ENCODE results near the gene RFX7. TPM values are rescaled to one million over a fixed set of nuclear protein-coding genes. Genes with fewer than 3 reads are reported as not detected.

The RFX7 gene
- polyA plus RNA-seq, 4 donors, result 19.2 to 23.0 (median 22.5) TPM

DNA sequence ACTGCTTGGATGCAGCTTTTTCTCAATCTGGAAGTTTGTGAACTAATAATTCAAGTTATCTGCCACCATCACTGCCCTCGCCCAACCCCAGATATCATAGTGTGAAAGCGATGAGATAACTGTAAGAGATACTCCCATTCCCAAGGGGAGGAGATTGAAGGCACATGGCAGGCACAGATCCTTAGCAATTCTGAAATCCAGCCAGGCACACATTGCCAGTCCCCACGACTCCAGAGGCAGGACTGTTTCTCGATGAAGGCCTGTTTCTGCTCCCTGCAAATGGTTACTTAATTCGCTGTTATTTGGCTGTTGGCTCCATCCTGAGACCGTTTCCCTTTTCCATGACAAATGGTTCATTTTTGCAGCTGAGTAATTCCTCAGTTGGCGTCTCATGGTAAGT lies 187.1 kb downstream of the RFX7 start:
- no peak for DNase-seq (ENCODE audit: low read depth in 4 of 4, low spot score in 2 of 4)

DNA sequence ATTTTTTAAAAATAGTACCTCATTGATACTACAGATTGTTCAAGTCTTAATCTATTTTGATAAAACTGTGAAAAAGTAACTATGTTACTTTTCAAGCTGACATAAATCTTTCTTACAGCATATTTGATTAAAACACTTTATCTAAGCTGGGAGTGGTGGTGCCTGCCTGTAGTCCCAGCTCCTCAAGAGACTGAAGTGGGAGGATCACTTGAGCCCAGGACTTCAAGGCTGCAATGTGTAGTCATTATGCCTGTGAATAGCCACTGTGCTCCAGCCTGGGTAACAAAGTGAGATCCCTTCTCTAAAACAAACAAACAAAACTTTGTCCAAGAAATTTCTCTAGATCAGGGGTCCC lies 190.7 kb downstream of the RFX7 start:
- no peak for DNase-seq (ENCODE audit: low read depth in 4 of 4, low spot score in 2 of 4)

DNA sequence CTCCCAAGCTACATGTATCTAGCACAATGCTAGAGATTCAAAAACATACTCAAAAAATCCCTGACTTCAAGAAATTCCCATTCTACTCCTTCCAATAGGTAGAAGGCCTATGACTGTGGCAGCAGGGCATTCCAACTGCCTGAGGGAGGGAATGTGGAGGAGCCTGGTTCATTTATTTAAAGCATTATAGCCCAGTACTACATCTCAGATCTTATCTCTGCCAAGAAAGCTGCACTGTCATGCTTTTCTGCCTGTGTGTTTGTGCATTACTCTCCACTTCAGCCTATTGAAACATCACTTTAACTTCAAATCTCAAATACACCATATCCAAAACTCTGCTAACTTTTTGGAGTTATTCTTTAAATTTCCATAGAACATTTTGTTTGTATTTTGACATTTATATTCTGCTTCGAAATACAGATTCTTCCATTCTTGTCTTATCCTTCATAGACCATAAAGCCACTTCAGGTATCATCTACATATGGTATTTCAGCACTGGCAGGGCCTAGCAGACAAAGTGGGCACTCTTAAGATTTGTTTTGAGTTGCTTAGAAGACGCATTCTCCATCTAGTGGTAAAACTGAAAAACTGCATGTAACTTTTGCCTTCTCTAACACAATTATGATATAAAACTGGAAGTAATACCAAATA lies 191.2 kb downstream of the RFX7 start:
- DNase-seq (ENCODE audit: low read depth in 4 of 4, low spot score in 2 of 4), result no peak

DNA sequence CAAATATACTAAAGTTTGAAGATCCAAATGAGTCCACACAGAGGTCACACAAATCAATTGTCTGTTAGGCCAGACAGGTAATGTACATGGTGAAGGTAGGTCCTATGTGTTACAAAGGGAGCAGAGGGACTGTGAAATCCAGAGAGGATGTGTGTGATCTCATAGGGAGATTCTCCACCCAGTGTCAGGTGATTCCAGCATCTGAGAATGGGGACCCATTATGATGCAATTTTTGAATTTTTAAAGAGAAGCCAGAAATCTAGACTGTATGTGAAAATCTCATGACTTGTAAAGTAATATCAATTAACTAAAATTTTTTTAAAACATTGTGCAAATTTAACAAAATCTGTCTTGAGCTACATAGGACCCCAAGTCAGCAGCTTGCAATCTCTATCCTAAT lies 192.0 kb downstream of the RFX7 start:
- DNase-seq (ENCODE audit: low read depth in 4 of 4, low spot score in 2 of 4), result no peak

DNA sequence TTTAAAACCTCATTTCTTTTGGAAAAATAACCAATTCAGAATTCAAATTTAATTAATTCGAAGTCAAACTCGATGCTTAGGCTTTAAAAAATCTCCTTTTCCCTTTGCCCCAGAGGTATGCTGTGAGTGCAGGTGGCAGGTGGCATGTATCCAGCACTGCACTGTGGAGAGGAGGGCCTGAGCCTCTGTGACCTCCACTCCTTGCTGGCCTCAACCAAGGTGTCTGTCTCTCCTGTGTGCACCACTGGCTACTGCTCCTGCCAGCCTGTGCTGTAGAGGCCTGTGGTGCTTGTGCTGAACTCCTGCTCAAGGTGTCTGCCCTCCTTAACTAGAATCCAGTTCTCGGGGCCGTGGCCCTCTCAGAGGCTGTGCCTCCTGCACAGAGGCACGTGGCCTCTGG lies 194.1 kb downstream of the RFX7 start:
- DNase-seq (ENCODE audit: low read depth in 4 of 4, low spot score in 2 of 4), result no peak

DNA sequence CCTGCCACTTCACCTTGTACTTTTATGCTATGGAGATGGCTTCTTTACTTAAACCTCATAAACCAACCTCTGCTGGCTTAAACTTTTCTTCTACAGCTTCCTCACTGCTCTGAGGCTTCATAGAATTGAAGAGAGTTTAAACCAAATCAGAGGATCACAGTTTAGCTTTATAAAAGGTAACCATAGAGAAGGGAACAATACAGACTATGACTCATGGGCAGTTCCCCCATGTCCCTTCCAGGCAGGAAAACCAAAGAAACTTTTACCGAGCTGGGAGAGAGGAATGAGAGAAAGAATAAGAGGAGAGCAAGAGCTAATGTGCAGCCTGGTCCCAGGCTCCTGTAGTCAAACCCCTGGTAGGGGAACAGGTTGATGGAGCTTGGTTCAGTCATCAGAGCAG lies 196.3 kb downstream of the RFX7 start:
- no peak for DNase-seq (ENCODE audit: low read depth in 4 of 4, low spot score in 2 of 4)

DNA sequence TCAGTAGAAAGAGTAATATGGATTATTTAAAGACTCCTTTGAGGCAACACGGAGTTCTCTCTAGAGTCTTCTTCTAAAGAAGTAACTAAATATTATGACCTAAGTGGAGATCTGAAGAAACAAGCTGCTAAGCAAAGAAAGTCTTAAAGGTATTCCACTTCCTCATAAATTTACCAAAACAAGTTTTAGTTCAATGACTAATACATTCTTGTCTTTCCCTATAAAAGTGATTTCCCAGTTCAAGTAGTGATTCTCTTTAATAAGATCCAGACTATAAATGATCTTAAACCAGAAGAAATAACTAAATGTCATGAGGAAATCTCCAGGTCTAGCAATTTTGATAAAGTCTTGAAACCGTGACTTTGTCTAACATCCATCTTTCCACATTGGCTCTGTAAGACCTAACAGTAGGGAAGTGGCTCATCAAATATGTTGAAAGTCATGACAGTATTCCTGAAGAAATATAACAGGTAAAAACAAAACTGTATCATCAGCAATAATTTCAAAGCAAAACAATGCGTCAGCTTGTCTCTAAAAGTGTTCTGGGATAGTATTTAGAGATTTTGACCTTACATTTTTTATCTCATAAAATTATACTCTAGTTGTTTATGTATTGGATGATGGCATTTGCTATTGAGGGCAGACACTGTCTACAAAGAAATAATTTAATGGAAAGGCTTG lies 198.5 kb downstream of the RFX7 start:
- no peak for DNase-seq (ENCODE audit: low read depth in 4 of 4, low spot score in 2 of 4)

DNA sequence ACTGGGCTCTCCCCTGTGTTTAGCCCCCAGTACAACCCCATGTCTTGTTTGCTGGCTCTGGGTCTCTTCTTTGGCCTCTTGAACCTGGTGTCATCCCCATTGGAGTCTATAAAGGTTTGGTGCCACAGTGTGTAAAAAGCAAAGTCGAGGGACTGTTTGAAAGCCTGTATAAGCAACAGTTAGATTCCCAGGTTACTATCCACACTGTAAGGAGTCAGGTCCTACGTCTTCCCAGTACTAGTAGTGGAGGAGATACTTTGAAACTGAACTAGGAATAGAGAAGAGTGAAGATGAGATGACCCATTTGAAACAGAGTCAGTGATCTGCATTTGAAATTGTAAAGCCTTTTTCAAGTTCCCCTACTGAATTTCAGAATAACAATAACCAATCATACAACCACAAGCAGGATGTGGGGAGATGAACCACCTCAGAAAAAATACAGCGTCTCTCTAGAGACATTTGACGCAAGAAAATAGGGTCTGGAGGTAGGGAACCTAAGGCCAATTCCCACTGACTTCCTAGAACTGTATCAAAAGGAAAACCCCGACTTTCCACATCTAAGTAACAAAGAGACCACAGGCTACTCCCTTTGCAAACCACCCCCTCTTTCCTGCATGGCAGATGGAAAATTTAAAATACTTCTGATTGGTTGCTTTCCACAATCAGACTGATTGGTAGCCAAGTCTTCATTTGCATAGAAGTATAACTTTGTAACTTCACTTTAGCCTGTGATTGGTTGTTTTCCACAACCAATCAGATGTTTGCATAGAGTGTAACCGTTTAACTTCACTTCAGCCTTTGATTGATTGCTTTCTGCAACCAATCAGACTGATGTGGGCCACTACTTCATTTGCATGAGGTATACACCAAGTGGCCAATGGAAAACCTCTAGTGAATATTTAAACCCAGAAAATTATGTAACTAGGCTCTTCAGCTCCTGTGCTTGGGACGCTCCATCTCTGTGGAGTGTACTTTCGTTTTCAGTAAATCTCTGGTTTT lies 200.4 kb downstream of the RFX7 start:
- DNase-seq (ENCODE audit: low read depth in 4 of 4, low spot score in 2 of 4), result no peak

DNA sequence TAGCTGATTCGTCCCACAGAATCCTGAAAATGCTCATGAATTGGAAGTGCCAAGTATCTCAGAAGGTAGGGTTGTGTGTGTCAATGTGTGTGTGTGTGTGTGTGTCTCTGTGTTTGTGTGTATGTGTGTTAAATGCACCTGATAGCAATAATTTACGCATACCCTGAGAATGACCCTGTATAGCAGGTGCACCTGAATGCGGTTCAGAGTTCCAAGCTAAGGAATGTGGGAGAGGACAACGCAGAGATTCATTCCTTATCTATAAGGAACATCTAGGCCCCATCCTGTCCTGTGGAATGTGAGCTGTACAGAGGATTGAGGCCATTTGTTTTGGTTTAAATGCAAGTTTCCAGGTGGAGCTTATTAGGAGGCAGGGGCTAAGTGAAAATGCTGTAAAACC lies 201.2 kb downstream of the RFX7 start:
- no peak for DNase-seq (ENCODE audit: low read depth in 4 of 4, low spot score in 2 of 4)

DNA sequence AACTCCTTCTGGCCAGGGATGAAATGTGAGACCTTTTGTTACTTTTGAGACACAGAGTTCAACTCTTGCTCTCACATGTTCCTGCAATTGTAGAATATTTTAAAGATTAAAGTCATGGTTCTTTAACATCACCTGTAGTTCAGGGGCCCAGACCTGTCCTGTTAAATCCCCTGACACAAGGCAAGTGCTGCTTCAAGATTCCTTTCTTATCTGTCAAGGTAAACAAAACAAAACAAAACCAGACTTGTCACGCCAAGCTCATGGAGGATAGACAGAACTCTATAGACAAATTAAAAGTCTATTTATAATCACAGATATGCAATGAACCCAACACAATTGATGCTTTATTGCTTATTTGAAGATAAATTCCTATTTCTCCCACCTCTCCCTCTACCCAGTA lies 201.6 kb downstream of the RFX7 start:
- no peak for DNase-seq (ENCODE audit: low read depth in 4 of 4, low spot score in 2 of 4)

DNA sequence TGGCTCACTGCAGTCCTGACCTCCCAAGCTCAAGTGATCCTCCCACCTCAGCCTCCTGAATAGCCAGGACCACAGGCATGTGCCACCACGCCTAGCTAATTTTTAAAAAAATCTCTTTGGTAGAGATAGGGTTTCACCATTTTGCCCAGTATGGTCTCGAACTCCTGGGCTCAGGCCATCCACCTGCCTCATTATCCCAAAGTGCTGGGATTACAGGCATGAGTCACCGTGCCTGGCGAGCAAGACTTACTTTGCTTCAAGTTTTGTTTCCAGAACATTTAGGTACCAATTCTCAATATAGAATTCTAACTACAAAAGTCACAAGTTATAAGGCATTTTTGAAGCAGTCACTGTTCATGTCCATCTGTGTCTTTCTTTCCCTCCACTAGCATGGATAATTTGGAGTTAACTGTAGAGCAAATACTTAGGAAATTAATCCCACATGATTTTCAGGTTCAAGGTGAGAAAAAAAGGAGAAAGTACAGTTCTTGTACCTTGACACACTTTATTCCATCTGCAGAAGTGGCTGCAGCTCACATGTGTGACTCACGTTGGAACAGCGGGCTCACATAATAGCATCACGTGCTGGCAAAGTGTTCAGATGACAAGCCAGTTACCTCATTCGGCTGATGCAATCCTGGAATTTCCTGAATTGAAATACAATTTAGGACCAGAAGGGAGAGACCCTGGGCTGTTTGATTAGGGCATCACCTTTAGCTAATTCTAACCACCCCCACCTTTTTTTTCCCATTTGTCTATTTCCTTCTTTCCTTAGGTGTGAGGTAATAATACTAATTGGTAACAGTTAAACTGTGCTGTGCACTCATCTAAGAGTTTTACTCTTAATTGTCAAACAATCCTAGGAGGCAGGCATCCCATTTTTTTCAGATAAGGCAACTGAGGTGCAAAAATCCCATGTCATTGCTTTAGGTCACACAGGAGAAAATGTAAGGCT lies 203.3 kb downstream of the RFX7 start:
- DNase-seq (ENCODE audit: low read depth in 4 of 4, low spot score in 2 of 4), result peak in 1 of 4 donors; percentile 25

DNA sequence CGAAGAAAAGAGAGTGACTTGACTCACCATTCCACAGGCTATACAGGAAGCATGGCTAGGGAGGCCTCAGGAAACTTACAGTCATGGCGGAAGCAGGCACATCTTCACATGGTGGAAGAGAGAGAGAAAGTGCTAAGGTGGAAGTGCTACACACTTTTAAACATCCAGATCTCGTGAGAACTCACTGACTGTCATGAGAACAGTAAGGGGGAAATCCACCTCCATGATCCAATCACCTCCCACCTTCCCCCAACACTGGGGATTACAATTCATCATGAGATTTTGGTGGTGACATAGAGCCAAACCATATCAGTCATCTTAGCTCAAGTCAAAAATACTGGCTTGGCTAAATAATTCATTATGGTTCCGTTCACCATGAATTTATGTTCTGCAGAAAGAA lies 205.0 kb downstream of the RFX7 start:
- DNase-seq (ENCODE audit: low read depth in 4 of 4, low spot score in 2 of 4), result no peak

DNA sequence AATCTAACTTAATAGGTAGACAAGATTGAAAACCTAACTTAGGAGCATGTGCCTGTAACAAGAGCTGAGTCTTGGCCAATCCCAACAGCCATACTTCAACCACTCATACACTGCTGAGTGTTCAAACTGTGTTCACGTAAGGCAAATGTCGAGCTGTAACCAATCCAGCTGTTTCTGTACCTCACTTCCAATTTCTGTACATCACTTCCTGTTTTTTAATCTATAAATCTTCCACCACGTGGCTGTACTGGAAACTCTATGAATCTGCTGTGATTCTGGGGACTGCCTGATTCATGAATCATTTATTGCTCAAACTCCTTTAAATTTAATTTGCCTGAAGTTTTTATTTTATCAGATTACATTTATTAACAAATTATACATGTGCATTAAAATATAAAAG lies 205.7 kb downstream of the RFX7 start:
- no peak for DNase-seq (ENCODE audit: low read depth in 4 of 4, low spot score in 2 of 4)

Other genes with a start within 250 kb of the RFX7 start
- 10 to 100 TPM; 25.7 to 31.4 (median 28.8) TPM for gene TEX9, start 121.5 kb upstream of the RFX7 start, polyA plus RNA-seq (ENCODE audit: insufficient read length in 4 of 4)
- 10 to 100 TPM; 27.1 to 35.3 (median 27.6) TPM for gene MNS1, start 221.3 kb upstream of the RFX7 start, polyA plus RNA-seq (ENCODE audit: insufficient read length in 4 of 4)

Measured in left renal cortex interstitium (tissue), 4 donors.